ENCODE data around the gene MEGF9. TPM values are rescaled to one million over a fixed set of nuclear protein-coding genes. Genes with fewer than 3 reads are reported as not detected.

The MEGF9 gene
- polyA plus RNA-seq, 1 of the 3 experiments (the other 2 are of a cell fraction) = 1.8 TPM

DNA sequence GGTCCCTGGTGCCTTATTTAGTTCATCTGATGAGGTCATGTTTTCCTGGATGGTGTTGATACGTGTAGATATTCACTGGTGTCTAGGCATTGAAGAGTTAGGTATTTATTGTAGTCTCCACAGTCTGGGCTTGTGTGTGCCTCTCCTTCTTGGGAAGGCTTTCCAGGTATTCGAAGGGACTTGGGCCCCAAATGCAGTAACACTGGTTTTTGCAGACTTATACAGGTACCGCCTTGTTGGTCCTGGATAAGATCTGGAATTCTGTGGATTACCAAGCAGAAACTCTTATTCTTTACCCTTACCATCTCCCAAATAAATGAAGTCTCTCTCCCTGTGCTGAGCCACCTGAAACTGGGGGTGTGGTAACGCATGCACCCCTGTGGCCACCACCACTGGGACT, 34.1 kb downstream of the MEGF9 start:
- no peaks in the 10 kb centered on the region for H3K9me2 ChIP-seq
- no peak overlapping the region for H3K4me3 ChIP-seq (ENCODE audit: low read depth in 2 of 2, low read length in 1 of 2)
- ChIA-PET POLR2A (no interaction called here), CTCF (interaction anchor here (1.2 to 2.2 kb wide), 2 partner anchors 8 to 60 kb away, joined by 3 to 8 read pairs; no protein-coding TSS in a partner anchor)
- H3K9ac ChIP-seq = no peak overlapping the region
- H2AFZ ChIP-seq (ENCODE audit: low read depth) = no peak overlapping the region
- no peaks in the 10 kb centered on the region for H4K20me1 ChIP-seq (ENCODE audit: insufficient read depth)
- TF ChIP-seq REST (IDR thresholded peaks at IDR 0.05; ENCODE audit: low read depth, low read length) (no peak), FOXJ3 (CRISPR knock-in tag; IDR thresholded peaks at IDR 0.05) (no peak), TAF1 (IDR thresholded peaks at IDR 0.05; ENCODE audit: borderline replicate concordance, low read depth, low read length) (no peak), FOXM1 (IDR thresholded peaks at IDR 0.05; ENCODE audit: low read depth) (no peak), TCF12 (IDR thresholded peaks at IDR 0.05) (no peak), EP300 (IDR thresholded peaks at IDR 0.05; ENCODE audit: borderline replicate concordance in 1 of 2, low read depth in 1 of 2, low read length in 1 of 2) (no peak), SIN3A (IDR thresholded peaks at IDR 0.05; ENCODE audit: borderline replicate concordance, low read depth, low read length) (no peak), RXRA (IDR thresholded peaks at IDR 0.05; ENCODE audit: borderline replicate concordance, low read depth) (no peak)
- no peaks in the 10 kb centered on the region for H3K27me3 ChIP-seq (ENCODE audit: insufficient read depth)
- no peak overlapping the region for H3K27ac ChIP-seq (ENCODE audit: low read depth in 2 of 2, low read length in 1 of 2)
- peaks cover 5% of the 10 kb centered on the region; the same call in 1 of the 2 replicates for H3K79me2 ChIP-seq (ENCODE audit: insufficient read depth)
- H3F3A ChIP-seq (replicated peaks; ENCODE audit: insufficient read depth) = no peaks in the 10 kb centered on the region
- no peak overlapping the region for H3K4me2 ChIP-seq
- no peaks in the 10 kb centered on the region for H3K9me3 ChIP-seq
- peaks cover 0 to 2% of the 10 kb centered on the region in 2 experiments; a peak in 1 of 4 replicates for H3K4me1 ChIP-seq (ENCODE audit: control insufficient read depth in 1 of 2, insufficient read depth in 2 of 2, low read depth in 1 of 2, low read length in 1 of 2)
- H3K36me3 ChIP-seq (replicated peaks in 1 of 2; ENCODE audit: control insufficient read depth in 1 of 2, insufficient read depth in 2 of 2, low read length in 1 of 2) = no peaks in the 10 kb centered on the region
- 92% methylated on average over 4 of the region's 4 CpGs for WGBS (ENCODE audit: low lambda C conversion rate)
- no peak for DNase-seq

GRCh38 chr9:120677965-120678364, 36.3 kb downstream of the MEGF9 start:
- no peaks in the 10 kb centered on the region for H3K9me2 ChIP-seq
- H3K4me2 ChIP-seq = no peak overlapping the region
- CTCF ChIA-PET = no interaction called here
- no peak overlapping the region for H3K9ac ChIP-seq
- H4K20me1 ChIP-seq (ENCODE audit: insufficient read depth) = no peaks in the 10 kb centered on the region
- H3K27ac ChIP-seq (ENCODE audit: low read depth in 2 of 2, low read length in 1 of 2) = no peak overlapping the region
- WGBS (ENCODE audit: low lambda C conversion rate) = 85% methylated on average over 1 of the region's 1 CpG
- H3F3A ChIP-seq (replicated peaks; ENCODE audit: insufficient read depth) = no peaks in the 10 kb centered on the region
- no peak overlapping the region for H2AFZ ChIP-seq (ENCODE audit: low read depth)
- H3K9me3 ChIP-seq = no peaks in the 10 kb centered on the region
- no peaks in the 10 kb centered on the region for H3K27me3 ChIP-seq (ENCODE audit: insufficient read depth)
- no peak for DNase-seq
- H3K4me3 ChIP-seq (ENCODE audit: low read depth in 2 of 2, low read length in 1 of 2) = no peak overlapping the region
- peaks cover 0 to 2% of the 10 kb centered on the region in 2 experiments; a peak in 1 of 4 replicates for H3K4me1 ChIP-seq (ENCODE audit: control insufficient read depth in 1 of 2, insufficient read depth in 2 of 2, low read depth in 1 of 2, low read length in 1 of 2)
- no peaks in the 10 kb centered on the region for H3K36me3 ChIP-seq (replicated peaks in 1 of 2; ENCODE audit: control insufficient read depth in 1 of 2, insufficient read depth in 2 of 2, low read length in 1 of 2)
- no peaks in the 10 kb centered on the region for H3K79me2 ChIP-seq (ENCODE audit: insufficient read depth)
- POLR2A ChIA-PET = no interaction called here
- TF ChIP-seq REST (IDR thresholded peaks at IDR 0.05; ENCODE audit: low read depth, low read length) (no peak), RFX5 (IDR thresholded peaks at IDR 0.05; ENCODE audit: low read length) (no peak), TAF1 (IDR thresholded peaks at IDR 0.05; ENCODE audit: borderline replicate concordance, low read depth, low read length) (no peak), PBX3 (IDR thresholded peaks at IDR 0.05) (no peak), MAX (IDR thresholded peaks at IDR 0.05; ENCODE audit: low read depth) (no peak), SMC3 (IDR thresholded peaks at IDR 0.05; ENCODE audit: low read depth, low read length) (no peak), NRF1 (IDR thresholded peaks at IDR 0.05; ENCODE audit: low read depth, low read length) (no peak), POLR2AphosphoS5 (IDR thresholded peaks at IDR 0.05; ENCODE audit: low read depth, low read length) (no peak), EZH2phosphoT487 (IDR thresholded peaks at IDR 0.05; ENCODE audit: borderline replicate concordance, low read depth) (no peak), RAD21 (IDR thresholded peaks at IDR 0.05; ENCODE audit: low read length) (no peak)
- TF ChIP-seq, protein P1, sequence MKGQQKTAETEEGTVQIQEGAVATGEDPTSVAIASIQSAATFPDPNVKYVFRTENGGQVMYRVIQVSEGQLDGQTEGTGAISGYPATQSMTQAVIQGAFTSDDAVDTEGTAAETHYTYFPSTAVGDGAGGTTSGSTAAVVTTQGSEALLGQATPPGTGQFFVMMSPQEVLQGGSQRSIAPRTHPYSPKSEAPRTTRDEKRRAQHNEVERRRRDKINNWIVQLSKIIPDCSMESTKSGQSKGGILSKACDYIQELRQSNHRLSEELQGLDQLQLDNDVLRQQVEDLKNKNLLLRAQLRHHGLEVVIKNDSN (IDR thresholded peaks at IDR 0.05; ENCODE audit: borderline replicate concordance, low read depth) = no peak

All from SK-N-SH (cell line).